Heart right ventricle (tissue), 16 donors: ENCODE data around the gene GALNT12. TPM values are rescaled to one million over a fixed set of nuclear protein-coding genes. Genes with fewer than 3 reads are reported as not detected.

Source experiments
- ATAC-seq, 8 donors: fragments of 200-7000 bp; cut with Tn5 transposase; one replicate each; pipeline ENCODE4 v1.9.1; 2020; ENCODE audit warnings: mild to moderate bottlenecking in 8 of 8, moderate library complexity in 8 of 8, moderate number of reproducible peaks in 1 of 8
- DNase-seq, 2 donors: peaks; one replicate each; pipeline ENCODE4 v3.0.0-alpha.2; 2020
- H3K27ac ChIP-seq, 10 donors: fragments of 200-600 bp; sonication (generic) in 2 of 10; one replicate each; pipeline versions ENCODE4 v1.5.0 to v1.8.0; 2020 to 2022; ENCODE audit warnings: mild to moderate bottlenecking in 3 of 10
- H3K27me3 ChIP-seq, 7 donors: fragments of 200-600 bp; one replicate each; pipeline ENCODE4 v1.8.0; 2021 to 2022; ENCODE audit warnings: mild to moderate bottlenecking in 2 of 7
- H3K36me3 ChIP-seq, 9 donors: fragments of 200-600 bp; sonication (generic) in 1 of 9; one replicate each; pipeline versions ENCODE4 v1.5.0 to v1.8.0; 2020 to 2022; ENCODE audit warnings: mild to moderate bottlenecking in 2 of 9
- H3K4me1 ChIP-seq, 9 donors: fragments of 200-600 bp; sonication (generic) in 1 of 9; one replicate each; pipeline versions ENCODE4 v1.5.0 to v1.8.0; 2020 to 2022; ENCODE audit warnings: mild to moderate bottlenecking in 4 of 9
- H3K4me3 ChIP-seq, 10 donors: fragments of 200-600 bp; sonication (generic) in 2 of 10; one replicate each; pipeline versions ENCODE4 v1.5.0 to v1.8.0; 2020 to 2022; ENCODE audit warnings: mild to moderate bottlenecking in 7 of 10, moderate library complexity in 2 of 10
- H3K9me3 ChIP-seq, 11 donors: fragments of 200-600 bp in 10 of 11; sonication (generic) in 2 of 11; one replicate each; pipeline versions ENCODE4 v1.5.0 to v1.8.0; 2013 to 2022; ENCODE audit warnings: mild to moderate bottlenecking in 2 of 11, control low read depth in 1 of 11, moderate library complexity in 1 of 11
- whole genome bisulfite sequencing, 2 donors: extraction: QIAGEN DNeasy Blood & Tissue Kit; methylation state at CpG; one replicate each; pipeline ENCODE4 v1.1.7; 2013; ENCODE audit warnings: inconsistent platforms in 1 of 2; 5-methylcytosine and 5-hydroxymethylcytosine counted together
- intact Hi-C, 10 donors: fragments of 100-400 bp; cut with DNase I; formaldehyde crosslinking; loops; one replicate each; pipeline versions ENCODE4 v1.11.1 to v1.14.2; 2022
- polyA plus RNA-seq, 2 donors: library from polyadenylated mRNA; stranded (reverse); fragments of 200-250 nt; gene quantifications; one replicate each; pipeline ENCODE4 v1.2.3, GENCODE V29; 2013
- total RNA-seq, 10 donors: library from RNA; stranded (reverse); fragmentation: NEBNext Ultra II Directional in 3 of 10; extraction: Animal tissue kit (Norgen Biotek cat#: 25700) in 3 of 10; gene quantifications; one replicate each; pipeline versions ENCODE4 v1.2.1 to v1.2.4, GENCODE V29; 2021 to 2023
- TF ChIP-seq, protein P1 (sequence below), 9 donors: fragments of 200-600 bp; sonication (generic) in 2 of 9; IDR thresholded peaks; one replicate each; pipeline versions ENCODE4 v1.5.0 to v1.8.0; 2021 to 2022; ENCODE audit warnings: antibody characterized with exemption in 9 of 9, mild to moderate bottlenecking in 5 of 9, moderate library complexity in 1 of 9
- donor health status: Arrhythmogenic right ventricular cardiomyopathy.
- donor health status: ischemic (EF 13 %, LVEDD 7.1; RV severe dilation, severe dysfunction).
- donor health status: healthy with polysubstance abuse.
- donor health status: DM: no; HTN: yes; CAD: no.
- donor health status: DM: no; HTN: no; CAD: no.
- donor health status: ischemic (EF 25% LVEDD 6.9; RV normal size, moderate dysfunction).
- donor health status: ischemic (EF 25% LVEDD 5.7; RV mildly dilated, moderate dysfunction).
- donor health status: healthy.
- donor health status: DM: yes; HTN: yes; CAD: no.
- donor health status: Ischemic cardiomyopathy.
- donor health status: ischemic (EF 35%, LVEDD 5.7; RV mildly dilated, moderate dysfunction).
- donor health status: nonischemic (EF 11% LVEDD 7.7; RV severe dilation, severe dysfunction).
- donor health status: DM: yes; HTN: yes; CAD: no.
- donor health status: PGD.
- donor health status: ischemic (EF 29% LVEDD 5.4; RV normal size, mild dysfunction).
- donor health status: nonischemic (EF 23%, LVEDD 6.1; RV moderate dilation, normal function).

Gene GALNT12
- total and polyA plus RNA-seq, 12 donors, result 0.25 to 1.3 (median 0.53) TPM

DNA sequence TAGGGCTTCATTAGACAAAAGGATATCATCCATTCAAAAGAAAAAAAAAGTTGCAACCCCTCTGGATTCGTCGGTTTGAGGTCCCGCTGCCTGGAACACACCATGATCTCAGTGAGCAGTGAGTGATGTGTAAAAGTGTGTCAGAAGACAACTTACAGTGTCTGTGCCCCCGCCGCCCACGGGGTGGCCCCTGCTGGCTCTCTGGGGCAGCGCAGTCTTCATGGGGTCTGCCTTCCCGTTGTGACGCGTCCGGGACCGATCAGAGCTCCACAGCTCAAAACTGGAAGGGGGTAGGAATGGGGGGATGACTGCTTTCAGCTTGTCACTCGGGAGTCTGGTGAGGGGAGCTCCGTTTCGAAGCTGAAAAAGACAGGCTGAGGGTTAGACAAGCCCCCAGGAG lies 33.7 kb upstream of the GALNT12 start:
- Histone ChIP-seq H3K36me3 (peaks cover 0 to 58% (median 18%) of the 10 kb centered on the region in 9 donors), H3K4me1 (no peaks in the 10 kb centered on the region), H3K27ac (no peak overlapping the region), H3K27me3 (no peaks in the 10 kb centered on the region), H3K4me3 (no peak overlapping the region), H3K9me3 (no peaks in the 10 kb centered on the region)
- 91 to 93% methylated on average over 15 of the region's 15 CpGs for WGBS, 2 donors
- ATAC-seq, result no peak
- intact Hi-C loops, result loop anchor here in 4 of 10 donors (2.0 to 10.0 kb wide), 4 partner anchors 239 to 459 kb away; no protein-coding TSS in a partner anchor
- DNase-seq, result no peak
- TF ChIP-seq, protein P1, sequence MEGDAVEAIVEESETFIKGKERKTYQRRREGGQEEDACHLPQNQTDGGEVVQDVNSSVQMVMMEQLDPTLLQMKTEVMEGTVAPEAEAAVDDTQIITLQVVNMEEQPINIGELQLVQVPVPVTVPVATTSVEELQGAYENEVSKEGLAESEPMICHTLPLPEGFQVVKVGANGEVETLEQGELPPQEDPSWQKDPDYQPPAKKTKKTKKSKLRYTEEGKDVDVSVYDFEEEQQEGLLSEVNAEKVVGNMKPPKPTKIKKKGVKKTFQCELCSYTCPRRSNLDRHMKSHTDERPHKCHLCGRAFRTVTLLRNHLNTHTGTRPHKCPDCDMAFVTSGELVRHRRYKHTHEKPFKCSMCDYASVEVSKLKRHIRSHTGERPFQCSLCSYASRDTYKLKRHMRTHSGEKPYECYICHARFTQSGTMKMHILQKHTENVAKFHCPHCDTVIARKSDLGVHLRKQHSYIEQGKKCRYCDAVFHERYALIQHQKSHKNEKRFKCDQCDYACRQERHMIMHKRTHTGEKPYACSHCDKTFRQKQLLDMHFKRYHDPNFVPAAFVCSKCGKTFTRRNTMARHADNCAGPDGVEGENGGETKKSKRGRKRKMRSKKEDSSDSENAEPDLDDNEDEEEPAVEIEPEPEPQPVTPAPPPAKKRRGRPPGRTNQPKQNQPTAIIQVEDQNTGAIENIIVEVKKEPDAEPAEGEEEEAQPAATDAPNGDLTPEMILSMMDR (IDR thresholded peaks at IDR 0.05), result no peak

DNA sequence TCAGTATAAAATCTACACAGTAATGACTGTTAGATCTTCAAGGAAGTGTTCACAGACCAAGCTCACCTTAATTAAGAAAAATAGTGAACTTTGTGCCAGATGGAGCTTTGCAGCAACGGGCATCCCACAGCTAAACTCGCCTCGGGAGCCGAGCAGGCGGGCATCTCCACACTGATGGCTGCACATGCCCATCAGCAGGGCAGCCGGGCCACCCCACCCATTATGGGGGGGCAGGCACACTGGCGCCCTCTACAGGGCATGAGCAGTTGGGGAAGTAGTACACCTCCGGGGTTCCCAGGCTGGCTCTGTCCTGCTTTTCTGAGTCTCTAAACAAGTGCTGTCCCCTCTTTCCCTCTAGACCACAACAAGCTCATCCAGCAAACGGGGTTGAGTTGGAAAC lies 32.7 kb upstream of the GALNT12 start:
- H3K27me3 ChIP-seq, result no peaks in the 10 kb centered on the region
- ATAC-seq (no peak), DNase-seq (no peak)
- H3K4me1 ChIP-seq, result no peaks in the 10 kb centered on the region
- H3K27ac ChIP-seq, result no peak overlapping the region
- no peak overlapping the region for H3K4me3 ChIP-seq
- WGBS, 2 donors, result 89 to 90% methylated on average over 9 of the region's 9 CpGs
- peaks cover 0 to 51% (median 18%) of the 10 kb centered on the region in 9 donors for H3K36me3 ChIP-seq
- H3K9me3 ChIP-seq, result no peaks in the 10 kb centered on the region
- TF ChIP-seq, protein P1 (IDR thresholded peaks at IDR 0.05), result peak in 7 of 9 donors; percentile 24 to 56 (median 30)
- intact Hi-C loops, result loop anchor here in 5 of 10 donors (2.0 to 10.0 kb wide), 4 partner anchors 240 to 460 kb away; no protein-coding TSS in a partner anchor

DNA sequence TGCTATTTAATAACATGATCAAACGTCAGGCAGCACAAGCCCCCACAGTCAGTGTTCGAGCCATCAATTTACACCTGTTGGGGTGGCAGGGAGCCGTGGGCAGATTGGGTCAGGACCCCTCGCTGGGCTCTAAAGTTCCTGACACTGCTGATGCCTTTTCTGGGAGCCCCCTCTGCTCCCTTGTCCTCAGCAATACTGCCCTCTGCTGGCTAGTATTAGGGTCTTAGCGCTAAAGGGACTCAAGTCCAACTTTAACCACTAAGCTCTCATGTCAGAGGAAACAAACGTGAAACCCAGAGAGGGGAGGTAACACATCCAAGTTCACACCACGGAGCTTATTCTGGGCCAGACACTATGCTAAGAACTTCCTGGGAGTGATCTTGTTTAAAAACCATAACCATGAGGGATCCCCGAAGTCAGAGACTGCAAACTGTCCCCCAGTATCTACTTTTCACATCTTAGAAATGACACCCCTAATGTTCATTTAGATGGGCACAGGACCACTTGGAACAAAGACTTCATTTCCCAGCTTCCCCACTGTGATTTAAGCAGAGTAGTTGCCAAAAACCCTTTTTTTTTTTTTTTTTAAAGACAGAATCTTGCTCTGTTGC lies 31.5 kb upstream of the GALNT12 start:
- peak in 5 of 8 donors; percentile 26 to 68 (median 54) for ATAC-seq
- WGBS, 2 donors, result 36 to 39% methylated on average over 8 of the region's 8 CpGs
- H3K4me1 ChIP-seq, result no peaks in the 10 kb centered on the region

DNA sequence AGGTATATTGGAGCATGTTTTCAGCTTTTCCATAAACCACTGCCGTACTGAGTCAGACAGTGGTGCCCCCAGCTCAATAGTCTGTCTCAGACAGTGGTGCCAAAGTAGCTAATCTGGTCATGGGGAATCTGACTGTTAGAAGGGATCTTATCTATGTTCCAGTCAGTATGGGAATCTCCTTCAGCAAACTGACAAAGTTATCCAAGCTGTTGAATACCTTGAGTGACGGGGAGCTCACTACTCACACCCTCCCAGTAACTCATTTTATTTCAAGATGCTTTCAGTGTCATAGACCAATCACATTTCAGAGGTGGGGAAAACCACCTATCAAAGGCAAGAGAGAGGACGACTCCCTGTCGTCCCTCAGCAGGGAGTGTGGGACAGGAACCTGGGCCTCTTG lies 29.9 kb upstream of the GALNT12 start:
- no peaks in the 10 kb centered on the region for H3K27me3 ChIP-seq
- intact Hi-C loops, result loop anchor here in 6 of 10 donors (2.0 to 10.0 kb wide), 4 partner anchors 243 to 463 kb away; no protein-coding TSS in a partner anchor
- DNase-seq, result no peak
- peaks cover 0 to 39% (median 11%) of the 10 kb centered on the region in 9 donors for H3K36me3 ChIP-seq
- ATAC-seq, result no peak
- no peaks in the 10 kb centered on the region for H3K4me1 ChIP-seq
- TF ChIP-seq, protein P1 (IDR thresholded peaks at IDR 0.05), result no peak
- no peak overlapping the region for H3K27ac ChIP-seq
- H3K9me3 ChIP-seq, result no peaks in the 10 kb centered on the region
- no peak overlapping the region for H3K4me3 ChIP-seq
- WGBS, 2 donors, result 92 to 97% methylated on average over 4 of the region's 4 CpGs

More for the DNA sequence above, 31.5 kb upstream of the GALNT12 start:
- intact Hi-C loops, result loop anchor here in 9 of 10 donors (1.0 to 10.0 kb wide), 5 partner anchors 241 to 461 kb away; no protein-coding TSS in a partner anchor
- Histone ChIP-seq H3K9me3 (no peaks in the 10 kb centered on the region), H3K27ac (no peak overlapping the region), H3K4me3 (no peak overlapping the region), H3K36me3 (peaks cover 0 to 41% (median 14%) of the 10 kb centered on the region in 9 donors), H3K27me3 (no peaks in the 10 kb centered on the region)
- TF ChIP-seq, protein P1 (IDR thresholded peaks at IDR 0.05), result peak; percentile 49 to 83 (median 70)
- peak in 1 of 2 donors; percentile 45 for DNase-seq
